ENCODE data around the gene PAM.
"Not testable (repeated sequence)": the region's sequence is repeated elsewhere in the genome, so short reads cannot be mapped to it uniquely, and the experiment has no call there.

The PAM gene

DNA sequence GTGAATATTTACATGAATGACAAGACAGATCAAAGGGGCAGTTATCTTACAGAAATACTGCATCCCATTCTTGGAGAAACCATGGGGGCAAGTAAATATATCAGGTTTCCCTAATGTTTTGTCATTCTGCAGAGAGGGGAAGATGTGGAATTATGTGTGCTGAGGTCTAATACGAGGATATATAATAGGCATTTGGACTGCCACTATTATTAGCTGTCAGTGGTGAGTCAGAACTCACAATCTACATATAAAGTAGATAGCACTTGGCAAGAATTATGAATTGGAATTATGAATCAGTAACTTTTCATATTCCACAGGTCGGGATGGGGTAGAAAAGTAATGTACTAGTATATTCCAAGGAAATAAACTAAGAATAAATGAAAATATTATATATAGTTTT, 243.1 kb downstream of the PAM start:
- DNase-seq (ENCODE audit: low read depth in 2 of 2), result no peak

- DNase-seq (ENCODE audit: low read depth in 2 of 2), result no peak
These were observed 244.1 kb downstream of the PAM start for GRCh38 chr5:102999191-102999590.

- DNase-seq (ENCODE audit: low read depth in 2 of 2), result not testable (repeated sequence)
These were observed 244.5 kb downstream of the PAM start for GRCh38 chr5:102999621-103000020.

DNA sequence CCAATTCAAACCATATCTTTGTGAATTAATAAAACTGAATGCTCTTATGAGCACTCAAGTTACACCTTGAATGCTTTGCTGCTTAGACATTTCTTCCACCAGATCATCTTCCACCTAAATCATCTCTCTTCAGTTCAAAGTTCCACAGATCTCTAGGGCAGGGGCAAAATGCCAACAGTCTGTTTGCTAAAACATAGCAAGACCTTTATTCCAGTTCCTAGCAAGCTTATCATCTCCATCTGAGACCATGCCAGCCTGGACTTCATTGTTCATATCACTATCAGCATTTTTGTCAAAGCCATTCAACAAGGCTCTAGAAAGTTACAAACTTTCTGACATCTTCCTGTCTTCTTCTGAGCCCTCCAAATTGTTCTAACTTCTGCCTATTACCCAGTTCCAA, 245.0 kb downstream of the PAM start:
- no peak for DNase-seq (ENCODE audit: low read depth in 2 of 2)

DNA sequence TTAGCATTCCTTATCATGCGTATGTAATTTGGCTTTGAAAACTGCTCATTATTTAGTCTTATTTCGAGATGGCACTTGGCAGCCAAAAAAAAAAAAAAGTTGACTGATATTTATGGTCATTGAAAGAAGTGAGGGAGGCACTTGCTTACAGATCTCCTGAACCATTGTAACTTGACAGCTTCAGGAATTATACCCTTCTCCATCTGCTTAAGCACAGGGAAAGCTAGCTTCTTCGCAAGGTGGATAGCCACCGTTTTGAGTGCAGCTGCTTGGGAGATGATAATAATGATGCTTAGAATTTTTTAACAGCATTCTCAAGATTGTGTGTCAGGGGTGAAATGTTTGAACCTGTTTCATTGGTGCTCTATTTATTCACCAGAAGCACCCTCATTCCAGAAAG, 248.8 kb downstream of the PAM start:
- no peak for DNase-seq (ENCODE audit: low read depth in 2 of 2)

DNA sequence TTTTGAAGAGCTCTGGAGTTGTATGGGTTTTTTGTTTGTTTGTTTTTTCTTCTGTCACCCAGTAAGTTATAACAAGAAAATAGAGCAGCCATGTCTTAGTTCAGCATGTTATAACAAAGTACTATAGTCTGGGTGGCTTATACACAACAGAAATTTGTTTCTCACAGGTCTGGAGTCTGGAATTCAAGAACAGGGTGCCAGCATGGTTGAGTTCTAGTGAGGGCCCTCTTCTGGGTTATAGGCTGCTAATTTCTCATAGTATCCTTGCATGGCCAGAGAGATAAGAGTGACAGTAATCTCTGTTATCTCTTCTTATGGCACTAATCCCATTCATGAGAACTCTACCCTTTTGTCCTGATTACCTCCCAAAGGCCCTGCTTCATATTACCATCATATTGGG, 250.2 kb downstream of the PAM start:
- DNase-seq (ENCODE audit: low read depth in 2 of 2), result no peak

- DNase-seq (ENCODE audit: low read depth in 2 of 2), result no peak
These were observed 251.8 kb downstream of the PAM start for GRCh38 chr5:103006921-103007320.

- no peak for DNase-seq (ENCODE audit: low read depth in 2 of 2)
These were observed 255.1 kb downstream of the PAM start for GRCh38 chr5:103010168-103010567.

DNA sequence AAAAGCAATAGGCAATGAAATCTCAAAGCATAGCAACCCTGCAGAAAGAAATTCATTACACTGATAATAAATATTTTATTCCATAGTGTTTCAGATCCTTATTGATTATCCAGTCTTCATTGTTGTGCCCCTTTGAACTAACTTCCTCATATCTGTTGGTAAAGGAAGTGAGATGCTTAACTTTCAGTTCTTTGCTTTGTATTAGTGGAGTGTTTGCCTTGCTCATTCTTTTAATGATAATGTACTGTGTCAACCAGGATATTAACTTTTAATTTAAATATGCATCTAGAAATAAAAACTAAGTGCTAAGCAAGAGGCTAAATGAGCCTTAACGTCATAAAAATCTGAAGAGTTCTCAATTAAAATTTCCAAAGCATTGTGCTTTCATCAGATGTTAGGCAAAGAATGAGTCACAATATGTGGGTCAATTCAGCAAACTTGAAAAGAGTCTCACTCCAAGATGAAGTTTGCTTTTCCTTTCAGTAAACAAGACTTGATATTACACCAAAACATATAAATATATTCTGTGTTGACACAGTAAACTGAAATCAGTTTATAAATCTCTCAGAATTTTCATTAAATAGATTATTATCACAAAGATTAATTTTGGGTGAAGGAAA, 258.9 kb downstream of the PAM start:
- DNase-seq (ENCODE audit: low read depth in 2 of 2), result no peak

DNA sequence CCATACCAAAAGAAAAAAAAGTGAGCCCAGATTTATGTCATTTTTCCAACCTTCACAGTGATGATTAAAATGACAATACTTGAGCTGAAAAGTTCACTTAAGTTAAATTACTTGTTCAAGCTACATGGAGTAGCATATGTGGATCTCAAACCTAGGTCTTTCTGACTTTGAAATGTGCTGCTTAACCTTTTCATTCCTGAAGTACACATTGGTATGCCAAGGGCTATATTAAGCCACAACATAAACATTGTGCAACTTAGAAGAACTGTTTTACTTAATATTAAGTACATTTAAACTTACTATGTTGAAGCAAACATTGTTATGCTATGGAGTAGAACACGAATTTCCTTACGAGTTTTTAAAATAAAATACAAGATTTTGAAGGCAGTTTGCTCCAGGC, 259.9 kb downstream of the PAM start:
- DNase-seq (ENCODE audit: low read depth in 2 of 2), result no peak

DNA sequence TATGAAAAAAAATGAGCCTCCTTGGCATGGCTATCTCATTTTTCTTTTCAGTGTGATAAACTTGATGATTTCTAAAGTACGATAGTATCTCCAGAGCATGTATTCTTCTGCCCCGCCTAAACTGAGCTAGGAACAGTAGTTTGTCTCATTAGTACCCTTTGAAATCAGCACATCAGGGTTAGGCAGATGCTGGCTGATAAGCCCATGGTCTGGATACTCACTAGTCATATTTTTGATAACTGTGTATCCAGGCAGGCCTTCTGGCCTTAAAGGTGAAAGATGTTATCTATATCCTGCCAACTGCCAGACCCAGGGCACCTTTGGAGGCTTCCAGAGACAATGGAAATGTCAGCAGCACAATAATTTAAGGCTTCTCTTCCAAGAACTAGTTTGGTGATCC, 261.1 kb downstream of the PAM start:
- no peak for DNase-seq (ENCODE audit: low read depth in 2 of 2)

GRCh38 chr5:103019804-103020203, 264.7 kb downstream of the PAM start:
- no peak for DNase-seq (ENCODE audit: low read depth in 2 of 2)

DNA sequence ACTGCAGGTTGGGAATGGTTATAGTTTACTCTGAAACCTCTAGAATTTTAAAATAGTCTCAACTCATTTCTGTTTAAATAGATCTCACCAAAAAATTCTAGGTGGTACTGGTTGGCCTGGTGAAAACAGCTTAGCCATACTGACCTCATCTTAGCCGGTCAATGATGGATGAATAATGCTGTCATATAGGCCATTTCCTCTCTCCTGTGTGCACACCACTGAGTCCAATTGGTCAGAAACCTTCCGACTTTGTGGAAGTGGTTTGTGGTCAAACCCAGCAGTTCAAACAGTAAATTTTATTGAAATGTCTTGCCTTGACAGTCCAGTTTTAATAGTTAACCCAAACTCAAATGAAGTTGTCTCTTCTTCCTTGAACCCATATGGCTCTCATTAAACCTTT, 266.2 kb downstream of the PAM start:
- DNase-seq (ENCODE audit: low read depth in 2 of 2), result no peak

- DNase-seq (ENCODE audit: low read depth in 2 of 2), result no peak
These were observed 272.2 kb downstream of the PAM start for GRCh38 chr5:103027267-103027666.

GRCh38 chr5:103031607-103032006, 276.5 kb downstream of the PAM start:
- DNase-seq (ENCODE audit: low read depth in 2 of 2), result no peak

GRCh38 chr5:103033696-103034095, 278.6 kb downstream of the PAM start:
- no peak for DNase-seq (ENCODE audit: low read depth in 2 of 2)

GRCh38 chr5:103034662-103035392, 279.7 kb downstream of the PAM start:
- no peak for DNase-seq (ENCODE audit: low read depth in 2 of 2)

DNA sequence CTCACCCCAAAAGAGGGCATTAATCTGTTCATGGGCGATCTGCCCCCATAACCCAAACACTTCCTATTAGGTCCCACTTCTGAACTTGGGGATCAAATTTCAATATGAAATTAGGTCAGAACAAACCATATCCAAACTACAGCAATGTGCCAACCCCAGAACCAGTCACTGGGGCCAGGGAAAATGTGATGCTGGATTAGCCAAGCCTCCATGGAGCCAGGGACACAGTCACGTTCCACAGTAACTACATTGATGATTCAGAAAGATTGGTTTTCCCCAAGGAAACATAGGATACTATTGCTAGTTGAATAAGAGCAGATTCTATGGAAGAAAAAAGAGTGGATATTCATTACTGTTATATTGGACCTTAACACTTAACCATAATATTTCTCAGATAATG, 280.6 kb downstream of the PAM start:
- DNase-seq (ENCODE audit: low read depth in 2 of 2), result no peak

DNA sequence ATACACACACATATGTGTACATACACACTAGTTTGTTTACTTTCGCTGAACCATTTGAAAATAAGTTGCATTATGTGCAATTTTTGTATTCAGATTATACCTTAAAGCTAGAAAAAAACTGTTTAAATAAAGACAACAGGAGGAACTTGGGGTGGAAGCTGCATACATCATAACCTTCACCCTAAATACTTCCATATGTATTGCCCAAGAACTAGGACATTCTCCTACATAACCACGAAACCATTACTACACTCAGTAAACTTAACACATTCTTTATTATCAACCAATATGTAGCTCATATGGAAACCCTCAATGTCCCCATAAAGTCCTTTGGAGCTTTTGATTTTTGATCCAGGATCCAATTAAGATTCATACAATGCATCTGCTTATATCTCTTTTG, 281.5 kb downstream of the PAM start:
- no peak for DNase-seq (ENCODE audit: low read depth in 2 of 2)

- no peak for DNase-seq (ENCODE audit: low read depth in 2 of 2)
These were observed 282.8 kb downstream of the PAM start for GRCh38 chr5:103037673-103038455.

- no peak for DNase-seq (ENCODE audit: low read depth in 2 of 2)
These were observed 286.1 kb downstream of the PAM start for GRCh38 chr5:103041071-103041676.

DNA sequence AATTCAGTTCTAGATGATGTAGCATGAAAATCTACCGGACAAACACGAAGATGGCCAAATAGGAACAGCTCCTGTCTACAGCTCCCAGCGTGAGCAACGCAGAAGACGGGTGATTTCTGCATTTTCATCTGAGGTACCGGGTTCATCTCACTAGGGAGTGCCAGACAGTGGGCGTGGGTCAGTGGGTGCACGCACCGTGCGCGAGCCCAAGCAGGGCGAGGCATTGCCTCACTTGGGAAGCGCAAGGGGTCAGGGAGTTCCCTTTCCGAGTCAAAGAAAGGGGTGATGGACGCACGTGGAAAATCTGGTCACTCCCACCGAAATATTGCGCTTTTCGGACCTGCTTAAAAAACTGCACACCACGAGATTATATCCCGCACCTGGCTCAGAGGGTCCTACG, 291.6 kb downstream of the PAM start:
- DNase-seq (ENCODE audit: low read depth in 2 of 2), result not testable (repeated sequence)
